HL-60 (cell line): ENCODE results near the gene APOBEC3B.
"Not testable (repeated sequence)": the region's sequence is repeated elsewhere in the genome, so short reads cannot be mapped to it uniquely, and the experiment has no call there.

Source experiments
- DNase-seq, 2 experiments: peaks; one replicate each; pipeline ENCODE4 v3.0.0-alpha.2; 2010 to 2020; ENCODE audit warnings: low read depth in 1 of 2, low spot score in 1 of 2
- H3K27ac ChIP-seq: fragments of 250-450 bp; sonication (Bioruptor Pico); replicated peaks from 2 replicates; pipeline ENCODE4 v1.5.1; 2020; ENCODE audit warnings: mild to moderate bottlenecking, moderate library complexity
- H3K27me3 ChIP-seq: fragments of 250-450 bp; sonication (Bioruptor Pico); 2 replicates; pipeline ENCODE4 v1.5.1; 2021; ENCODE audit warnings: mild to moderate bottlenecking, moderate library complexity; ENCODE audit not compliant: insufficient read depth, poor library complexity, severe bottlenecking
- H3K4me3 ChIP-seq: replicated peaks from 2 replicates; pipeline ENCODE4 v1.5.1; 2011; ENCODE audit warnings: mild to moderate bottlenecking, control low read depth, low read length; ENCODE audit not compliant: insufficient read depth
- CTCF ChIP-seq: IDR thresholded peaks from one replicate; pipeline ENCODE4 v1.5.1; 2011; ENCODE audit warnings: low read length, control low read depth, inconsistent platforms; ENCODE audit not compliant: insufficient read depth
- GABPA ChIP-seq: IDR thresholded peaks from 2 replicates; pipeline ENCODE4 v1.6.1; 2012; ENCODE audit warnings: low read depth
- POLR2AphosphoS5 ChIP-seq: IDR thresholded peaks from 2 replicates; pipeline ENCODE4 v1.6.1; 2012; ENCODE audit warnings: low read depth
- SPI1 ChIP-seq: IDR thresholded peaks from 2 replicates; pipeline ENCODE4 v1.6.1; 2012; ENCODE audit warnings: low read depth, mild to moderate bottlenecking, borderline replicate concordance
- TF ChIP-seq, protein P1 (sequence below): IDR thresholded peaks from 2 replicates; pipeline ENCODE4 v1.6.1; 2012; ENCODE audit warnings: low read depth; ENCODE audit not compliant: insufficient replicate concordance

APOBEC3B gene

DNA sequence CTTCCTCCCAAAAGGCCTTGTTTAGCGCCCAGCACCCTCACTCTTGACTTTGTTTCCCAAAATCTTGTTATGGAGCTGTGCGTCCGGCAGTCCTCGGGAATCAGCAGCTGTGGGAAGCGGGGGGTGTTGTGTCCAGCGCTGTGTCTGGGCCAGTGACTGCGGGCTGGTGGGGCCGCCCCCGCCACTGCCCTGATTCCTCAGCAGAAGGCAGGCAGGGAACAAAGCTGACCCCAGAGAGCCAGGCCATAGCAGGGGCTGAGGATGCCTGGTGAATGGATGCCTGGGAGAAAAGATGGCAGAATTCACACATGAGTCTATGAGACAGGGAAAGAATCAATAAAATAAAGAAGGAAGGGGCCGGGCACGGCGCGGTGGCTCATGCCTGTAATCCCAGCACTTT is 34.4 kb downstream of the APOBEC3B start:
- TF ChIP-seq, protein P1, sequence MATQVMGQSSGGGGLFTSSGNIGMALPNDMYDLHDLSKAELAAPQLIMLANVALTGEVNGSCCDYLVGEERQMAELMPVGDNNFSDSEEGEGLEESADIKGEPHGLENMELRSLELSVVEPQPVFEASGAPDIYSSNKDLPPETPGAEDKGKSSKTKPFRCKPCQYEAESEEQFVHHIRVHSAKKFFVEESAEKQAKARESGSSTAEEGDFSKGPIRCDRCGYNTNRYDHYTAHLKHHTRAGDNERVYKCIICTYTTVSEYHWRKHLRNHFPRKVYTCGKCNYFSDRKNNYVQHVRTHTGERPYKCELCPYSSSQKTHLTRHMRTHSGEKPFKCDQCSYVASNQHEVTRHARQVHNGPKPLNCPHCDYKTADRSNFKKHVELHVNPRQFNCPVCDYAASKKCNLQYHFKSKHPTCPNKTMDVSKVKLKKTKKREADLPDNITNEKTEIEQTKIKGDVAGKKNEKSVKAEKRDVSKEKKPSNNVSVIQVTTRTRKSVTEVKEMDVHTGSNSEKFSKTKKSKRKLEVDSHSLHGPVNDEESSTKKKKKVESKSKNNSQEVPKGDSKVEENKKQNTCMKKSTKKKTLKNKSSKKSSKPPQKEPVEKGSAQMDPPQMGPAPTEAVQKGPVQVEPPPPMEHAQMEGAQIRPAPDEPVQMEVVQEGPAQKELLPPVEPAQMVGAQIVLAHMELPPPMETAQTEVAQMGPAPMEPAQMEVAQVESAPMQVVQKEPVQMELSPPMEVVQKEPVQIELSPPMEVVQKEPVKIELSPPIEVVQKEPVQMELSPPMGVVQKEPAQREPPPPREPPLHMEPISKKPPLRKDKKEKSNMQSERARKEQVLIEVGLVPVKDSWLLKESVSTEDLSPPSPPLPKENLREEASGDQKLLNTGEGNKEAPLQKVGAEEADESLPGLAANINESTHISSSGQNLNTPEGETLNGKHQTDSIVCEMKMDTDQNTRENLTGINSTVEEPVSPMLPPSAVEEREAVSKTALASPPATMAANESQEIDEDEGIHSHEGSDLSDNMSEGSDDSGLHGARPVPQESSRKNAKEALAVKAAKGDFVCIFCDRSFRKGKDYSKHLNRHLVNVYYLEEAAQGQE = no peak
- TF ChIP-seq CTCF = no peak
- no peak for TF ChIP-seq POLR2AphosphoS5
- TF ChIP-seq GABPA = no peak
- no peaks in the 10 kb centered on the region for H3K27me3 ChIP-seq
- no peak overlapping the region for H3K27ac ChIP-seq
- no peak overlapping the region for H3K4me3 ChIP-seq
- DNase-seq = no peak

GRCh38 chr22:39017596-39018365 is 35.6 kb downstream of the APOBEC3B start:
- no peak for DNase-seq
- no peak overlapping the region for H3K27ac ChIP-seq

DNA sequence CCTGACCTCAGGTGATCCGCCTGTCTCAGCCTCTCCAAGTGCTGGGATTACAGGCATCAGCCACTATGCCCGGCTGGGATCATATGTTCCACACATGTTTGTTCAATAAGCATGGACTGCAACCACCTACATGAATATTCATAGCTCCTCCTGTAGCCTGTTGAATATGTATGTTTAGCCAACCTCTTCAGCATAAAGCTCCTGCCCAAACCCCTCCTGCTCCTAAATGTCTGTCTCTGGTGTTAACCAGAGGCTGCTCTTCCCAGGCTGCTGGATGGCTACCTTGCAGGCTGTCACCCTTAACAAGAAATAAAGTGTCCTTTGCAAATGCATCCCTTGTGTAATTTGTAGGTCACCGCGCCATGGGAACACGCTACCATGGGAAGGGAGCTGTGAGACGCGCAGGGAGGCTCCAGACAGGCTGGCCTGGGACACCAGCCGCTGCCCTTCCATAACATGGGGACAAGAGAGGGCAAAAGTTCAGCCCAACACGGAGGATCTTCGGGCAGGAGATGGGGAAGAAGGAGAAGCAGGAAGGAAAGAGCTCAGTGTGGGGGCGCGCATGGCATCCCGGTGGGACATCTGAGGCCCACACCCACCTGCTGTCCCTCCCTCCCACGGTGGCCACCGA is 38.0 kb downstream of the APOBEC3B start:
- H3K4me3 ChIP-seq, H3K27ac ChIP-seq, H3K27me3 ChIP-seq, DNase-seq: not testable (repeated sequence)

More at GRCh38 chr22:39017596-39018365, 35.6 kb downstream of the APOBEC3B start:
- H3K4me3 ChIP-seq = no peak overlapping the region
- TF ChIP-seq, protein P1 = no peak
- TF ChIP-seq SPI1 = no peak
- TF ChIP-seq CTCF = no peak
- TF ChIP-seq GABPA = no peak
- TF ChIP-seq POLR2AphosphoS5 = no peak
- no peaks in the 10 kb centered on the region for H3K27me3 ChIP-seq

DNA sequence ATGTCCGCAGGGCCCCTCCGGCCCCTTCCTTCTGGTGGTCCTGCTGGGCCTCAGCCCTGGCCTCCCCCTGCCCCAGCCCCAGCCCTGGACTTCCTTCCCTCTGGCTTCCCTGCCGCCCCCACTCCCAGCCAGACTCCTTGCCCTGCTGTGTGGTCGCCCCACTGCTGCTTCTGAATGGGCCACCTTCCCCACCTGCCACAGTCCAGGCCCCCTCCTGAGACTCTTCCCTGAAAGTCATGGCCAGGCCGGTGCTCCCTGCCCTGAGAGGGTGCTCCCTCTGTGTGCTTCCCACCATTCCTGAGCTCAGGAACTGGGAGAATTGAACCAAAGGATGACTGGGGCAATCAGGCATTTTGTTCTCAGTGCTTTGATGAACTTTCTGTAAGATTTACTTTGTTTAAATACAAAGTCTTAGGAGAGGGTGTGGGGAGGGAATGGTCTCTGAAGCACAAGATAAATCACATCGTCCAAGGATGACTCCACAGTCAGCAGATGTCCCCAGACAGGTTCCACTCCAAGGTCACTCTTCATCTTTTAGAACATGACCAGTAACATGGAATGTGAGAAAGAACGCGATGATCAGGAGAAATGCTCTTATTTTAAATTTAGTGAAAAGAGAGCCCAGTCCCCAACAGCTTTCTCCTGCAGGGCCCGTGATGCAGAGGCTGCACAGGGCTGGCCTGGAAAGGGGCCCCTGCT is 39.6 kb downstream of the APOBEC3B start:
- no peak for TF ChIP-seq CTCF
- DNase-seq = no peak
- Histone ChIP-seq H3K27ac (peak overlapping the region; percentile 60; the same call in 1 of the 2 replicates), H3K4me3 (no peak overlapping the region), H3K27me3 (no peaks in the 10 kb centered on the region)
